Hypothalamus (tissue), 51 donors: Measurements from ENCODE around the gene RNF181.
"Not testable (repeated sequence)": the region's sequence is repeated elsewhere in the genome, so short reads cannot be mapped to it uniquely, and the experiment has no call there.

ENCODE experiments used
- DNase-seq, 51 donors: peaks; one replicate each; lab custom pipeline; 2025; lab: John Stamatoyannopoulos, UW

Gene RNF181

GRCh38 chr2:85595301-85596025 lies at the start of gene RNF181:
TSS of gene RNF181 (plus strand) at chr2:85595745. CDS start at chr2:85595764, 19 bp downstream.
- peak; percentile 69 to 100 (median 97) for DNase-seq

- DNase-seq = no peak
Measured at GRCh38 chr2:85545780-85546240, 49.7 kb upstream of the RNF181 start.

GRCh38 chr2:85547089-85547858 lies 48.3 kb upstream of the RNF181 start:
- DNase-seq = no peak

GRCh38 chr2:85547859-85548607 lies 47.5 kb upstream of the RNF181 start:
- DNase-seq = no peak

GRCh38 chr2:85548608-85548900 lies 47.0 kb upstream of the RNF181 start:
- DNase-seq = no peak

- no peak for DNase-seq
Measured at GRCh38 chr2:85549095-85549494, 46.5 kb upstream of the RNF181 start.

GRCh38 chr2:85549826-85550225 lies 45.7 kb upstream of the RNF181 start:
- DNase-seq = no peak

- DNase-seq = peak in 5 of 51 donors; percentile 3 to 28 (median 15)
Measured at GRCh38 chr2:85550486-85550885, 45.1 kb upstream of the RNF181 start.

GRCh38 chr2:85551698-85552678 lies 43.6 kb upstream of the RNF181 start:
- DNase-seq = peak in 49 of 51 donors; percentile 6 to 90 (median 53)

- DNase-seq = no peak
Measured at GRCh38 chr2:85553184-85553583, 42.4 kb upstream of the RNF181 start.

GRCh38 chr2:85554980-85555612 lies 40.4 kb upstream of the RNF181 start:
- DNase-seq = no peak

- DNase-seq = no peak
Measured at GRCh38 chr2:85557130-85557529, 38.4 kb upstream of the RNF181 start.

- no peak for DNase-seq
Measured at GRCh38 chr2:85558160-85558559, 37.4 kb upstream of the RNF181 start.

GRCh38 chr2:85560403-85560726 lies 35.2 kb upstream of the RNF181 start:
- DNase-seq = not testable (repeated sequence)

GRCh38 chr2:85560812-85561279 lies 34.7 kb upstream of the RNF181 start:
- no peak for DNase-seq

GRCh38 chr2:85561280-85562212 lies 34.0 kb upstream of the RNF181 start, which contains the start of gene GGCX:
TSS of gene GGCX (minus strand) at chr2:85561493. CDS start at chr2:85561428, 65 bp downstream.
- DNase-seq = peak; percentile 50 to 96 (median 89)

GRCh38 chr2:85564144-85564563 lies 31.4 kb upstream of the RNF181 start:
- DNase-seq = no peak

GRCh38 chr2:85566265-85566664 lies 29.3 kb upstream of the RNF181 start:
- no peak for DNase-seq
